ENCODE results near the gene CERS3. TPM values are rescaled to one million over a fixed set of nuclear protein-coding genes. Genes with fewer than 3 reads are reported as not detected.

Gene CERS3
- total RNA-seq, 1 experiment from 2014 or later: not detected

- no peak overlapping the region for H3K4me3 ChIP-seq (ENCODE audit: low read depth, low read length, poor library complexity, severe bottlenecking)
- H3K27ac ChIP-seq (ENCODE audit: low read depth, low read length, poor library complexity, severe bottlenecking): no peak overlapping the region
- no peaks in the 10 kb centered on the region for H3K4me1 ChIP-seq (ENCODE audit: insufficient read depth, low read length, poor library complexity, severe bottlenecking)
- no peak for DNase-seq (ENCODE audit: low spot score)
- H3K9me3 ChIP-seq (ENCODE audit: low read depth, low read length, poor library complexity, severe bottlenecking): no peaks in the 10 kb centered on the region
- no TSS peak for BruUV-seq (replicated peaks)
- H3K36me3 ChIP-seq (ENCODE audit: insufficient read depth, low read length, poor library complexity, severe bottlenecking): no peaks in the 10 kb centered on the region
- H3K27me3 ChIP-seq (replicated peaks; ENCODE audit: insufficient read depth, low read depth, low read length, poor library complexity): no peaks in the 10 kb centered on the region
- ChIA-PET POLR2A (ENCODE audit: low non-redundant PET) (no interaction called here), CTCF (no interaction called here)
- TF ChIP-seq EZH2 (IDR thresholded peaks at IDR 0.05; ENCODE audit: borderline replicate concordance, low read depth, low read length, poor library complexity, severe bottlenecking) (no peak), CTCF (conservative IDR thresholded peaks at IDR 0.05; ENCODE audit: low read depth, low read length) (no peak)
- intact Hi-C loops (cut with micrococcal nuclease; ENCODE audit: unreplicated experiment): no loop called here
Measured at GRCh38 chr15:100515758-100516157, 13.0 kb downstream of the CERS3 start.

GRCh38 chr15:100508641-100509300, 20.0 kb downstream of the CERS3 start:
- POLR2A ChIA-PET (ENCODE audit: low non-redundant PET): no interaction called here
- no peaks in the 10 kb centered on the region for H3K27me3 ChIP-seq (replicated peaks; ENCODE audit: insufficient read depth, low read depth, low read length, poor library complexity)

DNA sequence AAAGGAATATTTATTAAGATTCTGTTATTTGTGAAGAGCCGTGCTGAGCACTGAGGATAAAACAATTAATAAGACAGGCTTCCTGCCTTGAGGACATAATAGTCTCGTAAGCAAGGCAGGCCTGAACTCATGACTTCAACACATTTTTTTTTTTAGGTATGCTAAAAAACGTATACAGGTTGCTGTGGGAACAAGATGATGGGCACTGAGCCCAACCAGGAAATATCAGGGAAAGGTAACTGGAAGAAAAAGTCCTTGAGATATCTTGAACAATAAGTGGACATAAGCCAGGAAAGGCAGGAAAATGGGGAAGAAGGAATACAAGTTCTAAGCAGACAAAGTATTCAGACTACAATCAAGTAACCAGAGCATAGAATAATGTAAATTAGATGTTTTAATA, 26.1 kb downstream of the CERS3 start:
- DNase-seq (ENCODE audit: low spot score): no peak
- no peaks in the 10 kb centered on the region for H3K4me1 ChIP-seq (ENCODE audit: insufficient read depth, low read length, poor library complexity, severe bottlenecking)
- TF ChIP-seq EZH2 (IDR thresholded peaks at IDR 0.05; ENCODE audit: borderline replicate concordance, low read depth, low read length, poor library complexity, severe bottlenecking) (no peak), CTCF (conservative IDR thresholded peaks at IDR 0.05; ENCODE audit: low read depth, low read length) (no peak)
- H3K27me3 ChIP-seq (replicated peaks; ENCODE audit: insufficient read depth, low read depth, low read length, poor library complexity): no peaks in the 10 kb centered on the region
- H3K9me3 ChIP-seq (ENCODE audit: low read depth, low read length, poor library complexity, severe bottlenecking): no peaks in the 10 kb centered on the region
- intact Hi-C loops (cut with micrococcal nuclease; ENCODE audit: unreplicated experiment): no loop called here
- BruUV-seq (replicated peaks): no TSS peak
- CTCF ChIA-PET: no interaction called here
- H3K36me3 ChIP-seq (ENCODE audit: insufficient read depth, low read length, poor library complexity, severe bottlenecking): no peaks in the 10 kb centered on the region
- POLR2A ChIA-PET (ENCODE audit: low non-redundant PET): no interaction called here
- no peak overlapping the region for H3K4me3 ChIP-seq (ENCODE audit: low read depth, low read length, poor library complexity, severe bottlenecking)
- no peak overlapping the region for H3K27ac ChIP-seq (ENCODE audit: low read depth, low read length, poor library complexity, severe bottlenecking)

More at GRCh38 chr15:100508641-100509300, 20.0 kb downstream of the CERS3 start:
- Histone ChIP-seq H3K9me3 (ENCODE audit: low read depth, low read length, poor library complexity, severe bottlenecking) (no peaks in the 10 kb centered on the region), H3K4me3 (ENCODE audit: low read depth, low read length, poor library complexity, severe bottlenecking) (no peak overlapping the region), H3K27ac (ENCODE audit: low read depth, low read length, poor library complexity, severe bottlenecking) (no peak overlapping the region), H3K36me3 (ENCODE audit: insufficient read depth, low read length, poor library complexity, severe bottlenecking) (no peaks in the 10 kb centered on the region), H3K4me1 (ENCODE audit: insufficient read depth, low read length, poor library complexity, severe bottlenecking) (no peaks in the 10 kb centered on the region)
- BruUV-seq (replicated peaks): no TSS peak
- intact Hi-C loops (cut with micrococcal nuclease; ENCODE audit: unreplicated experiment): no loop called here
- DNase-seq (ENCODE audit: low spot score): no peak
- TF ChIP-seq EZH2 (IDR thresholded peaks at IDR 0.05; ENCODE audit: borderline replicate concordance, low read depth, low read length, poor library complexity, severe bottlenecking) (no peak), CTCF (conservative IDR thresholded peaks at IDR 0.05; ENCODE audit: low read depth, low read length) (no peak)
- CTCF ChIA-PET: no interaction called here

Measured in A673 (cell line).